NCI-H526 treated with DMSO at 0.1 percent for 48 hours (cell line): ENCODE data around the gene RS1.

Experiments
- DNase-seq: peaks from one replicate; lab custom pipeline; 2025; lab: John Stamatoyannopoulos, UW

RS1 gene

DNA sequence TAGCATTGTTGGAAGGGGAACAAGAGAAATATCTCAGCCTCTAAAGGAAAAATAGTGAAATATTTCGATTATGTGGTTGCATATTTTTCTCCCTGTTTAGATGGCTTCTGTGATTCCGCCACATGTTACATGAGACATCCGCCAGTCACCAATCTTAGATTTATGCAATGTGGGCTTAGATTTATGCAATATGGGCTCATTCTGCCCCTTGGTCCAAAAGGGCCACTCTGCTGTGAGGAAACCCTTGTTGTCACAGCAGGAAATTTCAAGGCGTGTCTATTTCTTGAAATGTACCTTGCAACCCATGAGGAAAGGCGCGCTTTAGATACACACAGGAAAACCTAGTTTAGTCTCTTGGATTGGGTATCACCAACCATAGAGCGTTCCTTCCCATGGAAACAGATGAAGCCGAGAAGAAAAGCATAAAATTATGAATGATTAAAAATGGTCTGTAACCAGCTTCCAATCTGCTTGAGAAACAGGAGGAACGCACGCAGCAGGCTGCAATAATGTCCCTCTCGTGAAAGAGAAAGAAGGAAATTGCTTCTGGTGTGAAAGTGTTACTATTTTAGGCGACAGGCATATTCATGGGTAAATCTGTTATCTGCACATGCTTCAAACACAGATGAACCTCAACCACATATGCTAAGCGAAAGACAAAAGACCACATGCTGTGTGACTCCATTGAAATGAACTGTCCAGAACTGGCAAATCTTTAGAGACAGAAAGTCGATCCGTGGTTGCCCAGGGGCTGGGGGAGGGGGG is 3.7 kb downstream of the RS1 start:
- DNase-seq, result no peak

GRCh38 chrX:18666614-18667013 is 5.3 kb downstream of the RS1 start:
- no peak for DNase-seq

GRCh38 chrX:18664947-18665346 is 7.0 kb downstream of the RS1 start:
- DNase-seq, result no peak

DNA sequence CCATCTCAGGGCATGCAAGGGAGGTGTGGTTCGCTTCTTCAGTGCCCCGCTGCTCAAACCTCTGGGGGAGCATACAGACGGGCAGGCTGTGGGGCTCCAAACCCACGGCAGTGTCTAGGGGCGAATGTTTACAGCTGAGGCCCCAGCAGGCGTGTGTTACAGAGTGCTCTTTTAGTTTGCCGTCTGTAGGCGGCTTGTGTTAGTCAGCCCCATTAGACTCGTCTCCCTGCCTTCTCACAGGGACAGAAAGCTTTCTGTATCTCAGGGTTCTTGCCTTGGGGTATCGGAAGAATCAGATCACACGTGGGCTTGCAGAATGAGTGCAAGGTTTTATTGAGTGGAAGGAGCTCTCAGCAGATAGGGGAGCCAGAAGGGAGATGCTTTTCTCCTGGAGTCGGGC is 10.6 kb downstream of the RS1 start:
- no peak for DNase-seq

GRCh38 chrX:18654875-18655836 is 16.8 kb downstream of the RS1 start:
- peak; percentile 70 for DNase-seq

- no peak for DNase-seq
Measured at GRCh38 chrX:18652636-18653035, 19.3 kb downstream of the RS1 start.

- DNase-seq, result no peak
Measured at GRCh38 chrX:18650662-18651061, 21.2 kb downstream of the RS1 start.

GRCh38 chrX:18649498-18649951 is 22.4 kb downstream of the RS1 start:
- DNase-seq, result no peak

- DNase-seq, result no peak
Measured at GRCh38 chrX:18647621-18648020, 24.3 kb downstream of the RS1 start.

DNA sequence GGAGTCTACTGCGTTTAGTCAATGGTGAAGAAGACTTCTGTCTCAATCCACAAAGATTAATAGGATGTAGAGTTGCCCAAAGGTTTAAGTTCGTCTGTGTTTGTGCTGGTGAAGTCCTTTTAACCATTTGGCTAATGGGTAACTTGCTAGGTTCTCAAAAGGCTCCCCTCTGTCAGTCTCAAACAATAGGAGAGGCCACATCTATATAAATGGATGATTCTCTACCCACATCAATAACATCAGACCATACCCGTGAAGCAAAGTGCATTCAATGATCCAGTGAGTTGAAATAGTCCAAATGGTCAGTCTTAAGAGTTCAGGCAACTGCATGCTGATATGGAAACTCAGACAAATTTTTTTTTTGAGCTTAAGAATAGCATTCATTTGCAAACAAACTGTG is 28.1 kb downstream of the RS1 start:
- DNase-seq, result no peak

DNA sequence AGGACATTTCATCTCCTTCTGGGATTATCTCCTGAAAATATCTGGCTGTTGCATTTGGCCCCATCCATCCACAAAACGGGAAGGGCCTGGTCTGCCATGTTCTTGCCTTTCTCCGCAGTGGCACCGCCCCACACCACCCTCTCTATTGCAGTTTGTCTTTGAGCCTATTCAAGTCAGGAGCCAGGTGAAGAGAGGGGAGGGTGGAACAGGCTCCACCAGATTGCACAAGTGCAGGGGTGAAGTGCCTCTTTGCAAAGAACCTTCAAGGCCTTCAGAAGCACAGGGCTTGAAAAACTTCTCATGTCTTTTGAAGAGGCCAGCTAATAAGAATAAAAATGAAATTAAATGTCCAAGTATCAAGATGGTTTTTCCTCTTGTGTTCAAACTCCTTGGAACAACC is 28.7 kb downstream of the RS1 start:
- no peak for DNase-seq

DNA sequence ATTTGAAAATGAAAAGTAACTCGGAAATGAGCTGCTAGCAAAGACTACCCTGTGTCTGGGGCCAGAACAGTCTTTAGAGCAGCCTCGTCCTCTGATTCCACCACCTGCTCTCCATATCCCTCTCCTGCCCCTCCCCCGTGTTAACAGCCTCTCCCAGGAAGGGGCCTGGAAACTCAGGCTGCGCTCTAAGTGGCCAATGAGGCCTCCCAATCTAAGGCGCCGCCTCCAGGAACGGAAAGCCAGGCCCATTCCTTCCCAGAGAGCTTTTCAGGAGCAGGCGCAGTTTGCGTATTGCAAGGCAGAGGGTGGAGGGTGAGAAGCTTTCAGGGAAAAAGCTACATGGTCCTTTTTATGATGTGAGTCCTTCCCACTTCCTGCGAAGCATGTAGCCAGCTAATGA is 31.2 kb downstream of the RS1 start:
- no peak for DNase-seq

- DNase-seq, result no peak
Measured at GRCh38 chrX:18639280-18639679, 32.6 kb downstream of the RS1 start.

- DNase-seq, result no peak
Measured at GRCh38 chrX:18638398-18638797, 33.5 kb downstream of the RS1 start.

GRCh38 chrX:18630934-18631333 is 41.0 kb downstream of the RS1 start:
- DNase-seq, result no peak

DNA sequence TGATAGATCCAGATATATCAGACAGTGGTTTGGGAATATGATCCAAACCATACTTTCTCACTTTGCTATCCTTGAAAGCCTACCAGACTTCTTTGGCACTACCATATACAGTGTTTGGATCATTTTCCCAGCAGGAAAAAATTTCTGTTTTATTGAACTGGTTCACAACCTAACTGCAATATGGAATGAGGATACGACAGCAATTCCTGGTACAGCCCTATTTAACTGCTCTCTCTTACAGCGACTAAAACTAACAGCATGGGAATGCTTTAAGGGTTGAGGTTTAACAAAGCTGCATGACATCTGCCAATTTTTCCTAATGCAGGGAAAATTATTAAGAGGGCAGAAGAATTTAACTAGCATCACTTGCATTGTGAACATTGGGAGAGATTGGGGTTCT is 47.3 kb downstream of the RS1 start:
- no peak for DNase-seq

GRCh38 chrX:18620349-18620748 is 51.6 kb downstream of the RS1 start:
- no peak for DNase-seq

DNA sequence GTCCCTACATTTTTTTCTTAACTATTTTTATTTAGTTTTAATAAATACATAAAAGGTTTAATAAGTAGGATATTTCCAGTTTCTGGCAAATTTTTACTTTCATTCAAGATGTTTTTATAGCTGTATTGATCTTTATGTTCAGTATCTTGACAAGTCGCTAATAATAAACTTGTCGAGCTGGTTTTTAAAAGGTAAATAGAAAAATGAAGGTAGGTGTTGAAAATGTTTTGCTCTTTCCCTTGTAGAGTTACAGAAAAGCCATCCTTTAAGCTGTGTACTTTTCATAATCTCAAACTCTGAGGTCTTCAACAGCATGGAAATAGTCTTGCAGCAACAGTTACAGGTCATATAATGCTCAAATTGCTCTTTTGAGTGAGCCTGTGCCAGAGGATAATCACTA is 52.6 kb downstream of the RS1 start:
- no peak for DNase-seq

- DNase-seq, result no peak
Measured at GRCh38 chrX:18617407-18617750, 54.5 kb downstream of the RS1 start.

GRCh38 chrX:18616688-18617406 is 55.1 kb downstream of the RS1 start:
- DNase-seq, result no peak

DNA sequence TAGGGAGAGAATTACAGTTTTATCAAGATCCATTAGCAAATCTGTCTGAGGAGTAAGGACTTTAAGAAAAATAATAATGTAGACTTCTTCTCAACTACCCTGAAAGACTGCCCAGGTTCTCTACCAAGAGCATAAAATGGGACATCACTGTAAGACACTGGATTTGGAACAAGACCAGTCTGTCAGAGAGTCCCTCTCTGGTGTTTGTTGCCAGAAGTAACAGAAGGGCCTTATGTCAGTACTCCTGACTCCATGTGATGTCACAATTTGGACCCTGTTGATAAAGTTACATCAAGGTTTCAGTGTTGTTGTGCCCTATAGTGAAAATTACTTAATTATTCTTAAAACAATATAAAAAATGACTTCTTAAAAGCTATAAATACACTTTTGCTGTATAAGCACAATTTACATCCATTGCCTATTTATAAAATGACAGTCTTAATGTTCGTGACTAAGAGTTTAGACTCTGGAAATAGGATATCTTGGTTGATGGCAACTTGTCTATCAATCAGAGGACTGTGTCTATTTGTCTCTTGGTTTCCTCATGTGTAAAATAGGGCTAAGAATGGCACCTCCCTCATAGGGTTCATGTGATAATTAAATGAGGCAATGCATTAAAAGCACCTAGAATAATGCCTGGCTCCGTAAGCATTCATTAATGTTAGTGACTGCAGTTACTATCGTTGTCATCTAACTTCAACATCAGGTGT is 57.8 kb downstream of the RS1 start:
- no peak for DNase-seq

DNA sequence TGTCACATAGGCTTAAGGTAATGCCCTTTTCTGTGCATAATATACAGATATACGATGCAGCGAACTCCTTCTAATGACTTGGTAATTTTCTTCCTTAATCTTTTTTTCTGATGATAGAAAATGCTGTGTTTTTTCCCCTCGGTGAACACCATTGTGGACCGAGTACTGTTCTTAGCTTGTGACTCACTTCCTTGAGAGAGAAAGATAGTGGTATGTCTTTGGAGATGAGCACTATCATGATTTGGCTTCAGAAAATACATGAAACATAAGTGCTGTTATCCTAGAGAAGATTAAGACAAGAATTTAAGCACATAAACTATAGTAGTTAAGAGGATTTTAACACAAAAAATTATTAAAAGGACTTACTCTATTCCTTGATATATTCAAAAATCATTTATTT is 63.9 kb downstream of the RS1 start:
- no peak for DNase-seq
